K562 (cell line): ENCODE results near the gene RAI1. TPM values are rescaled to one million over a fixed set of nuclear protein-coding genes. Genes with fewer than 3 reads are reported as not detected.

ENCODE experiments used
- ATAC-seq: fragments of 200-7000 bp; cut with Tn5 transposase; 3 replicates; pipeline ENCODE4 v1.9.1; 2020; ENCODE audit warnings: moderate library complexity
- BruUV-seq: library from RNA; stranded (reverse); fragments of 400-500 nt; replicated peaks from 2 replicates; lab custom pipeline; 2021; lab: Mats Ljungman, UMichigan
- CTCF ChIA-PET: fragments of 300-600 bp; formaldehyde crosslinking; extraction: SDS; loops from one replicate; lab custom pipeline; 2021; ENCODE audit warnings: low intra/inter-chr PET ratio; lab: Yijun Ruan, JAX
- POLR2A ChIA-PET: fragments of 300-600, 350-650 bp; sonication (Branson Sonifier 250); formaldehyde crosslinking; extraction: SDS; loops from one replicate; lab custom pipeline; 2021; ENCODE audit warnings: antibody characterized with exemption, inconsistent platforms; lab: Yijun Ruan, JAX
- DNase-seq, 4 experiments: peaks; one replicate each; pipeline versions ENCODE4 v3.0.0 to v3.0.0-alpha.2; 2011 to 2018; ENCODE audit warnings: low spot score in 3 of 4, mixed read lengths in 3 of 4; ENCODE audit errors: extremely low read depth in 1 of 4
- FAIRE-seq: peaks from 2 replicates; lab custom pipeline; 2011; peaks lifted over from hg19 to GRCh38; lab: Jason Lieb, UNC
- H2AFZ ChIP-seq: 2 replicates; pipeline ENCODE4 v1.6.0; 2011; ENCODE audit warnings: low read depth, low read length, control low read depth, inconsistent platforms
- H3K27ac ChIP-seq: fragments of 200-600 bp; 3 replicates; pipeline ENCODE4 v1.8.0; 2011; ENCODE audit warnings: low read depth, mild to moderate bottlenecking, control low read depth, inconsistent platforms, low read length, moderate library complexity, mixed read lengths; ENCODE audit errors: extremely low read depth
- H3K27me3 ChIP-seq, 2 experiments: fragments of 300-600 bp in 1 of 2; 2 replicates in 1 of 2; 3 replicates in 1 of 2; pipeline versions ENCODE4 v1.6.0 to v1.8.0; 2011; ENCODE audit warnings: inconsistent platforms in 2 of 2, low read length in 2 of 2, mild to moderate bottlenecking in 1 of 2, mixed read lengths in 1 of 2, moderate library complexity in 1 of 2; ENCODE audit not compliant: control insufficient read depth in 2 of 2, insufficient read depth in 2 of 2
- H3K36me3 ChIP-seq: fragments of 300-600 bp; 3 replicates; pipeline ENCODE4 v1.8.0; 2011; ENCODE audit warnings: mild to moderate bottlenecking, low read length, inconsistent platforms; ENCODE audit not compliant: control insufficient read depth, insufficient read depth
- H3K4me1 ChIP-seq, 2 experiments: fragments of 200-600 bp in 1 of 2; replicated peaks in 1 of 2; 2 replicates in 1 of 2; 3 replicates in 1 of 2; pipeline versions ENCODE4 v1.5.1 to v1.8.0; 2011; ENCODE audit warnings: inconsistent platforms in 2 of 2, low read length in 2 of 2, mild to moderate bottlenecking in 1 of 2, mixed read lengths in 1 of 2, moderate library complexity in 1 of 2; ENCODE audit not compliant: control insufficient read depth in 2 of 2, insufficient read depth in 2 of 2
- H3K4me2 ChIP-seq: 2 replicates; pipeline ENCODE4 v1.6.1; 2011; ENCODE audit warnings: low read length, control low read depth, inconsistent platforms, mixed read lengths; ENCODE audit not compliant: insufficient read depth
- H3K4me3 ChIP-seq: fragments of 200-600 bp; sonication (generic), shearing (Covaris generic); 2 replicates; pipeline ENCODE4 v1.5.1; 2016; ENCODE audit warnings: control low read depth, inconsistent platforms
- H3K79me2 ChIP-seq: fragments of 200-600 bp; 3 replicates; pipeline ENCODE4 v1.8.0; 2011; ENCODE audit warnings: low read length, inconsistent platforms; ENCODE audit not compliant: control insufficient read depth, insufficient read depth
- H3K9ac ChIP-seq, 2 experiments: 2 replicates each; pipeline versions ENCODE4 v1.6.0 to v1.6.1; 2011; ENCODE audit warnings: low read depth in 2 of 2, low read length in 2 of 2, control low read depth in 1 of 2, inconsistent platforms in 1 of 2, mild to moderate bottlenecking in 1 of 2, mixed read lengths in 1 of 2; ENCODE audit not compliant: insufficient read depth in 1 of 2
- H3K9me1 ChIP-seq: one replicate; pipeline ENCODE4 v1.6.0; 2011; ENCODE audit warnings: inconsistent platforms, mild to moderate bottlenecking, low read length, moderate library complexity; ENCODE audit not compliant: control insufficient read depth, insufficient read depth
- H3K9me3 ChIP-seq: replicated peaks from 2 replicates; pipeline ENCODE4 v1.5.1; 2011; ENCODE audit warnings: low read depth, low read length, inconsistent platforms; ENCODE audit not compliant: control insufficient read depth, insufficient read depth
- H4K20me1 ChIP-seq: replicated peaks from 2 replicates; pipeline ENCODE4 v1.6.1; 2011; ENCODE audit warnings: low read length, inconsistent platforms, mixed read lengths; ENCODE audit not compliant: control insufficient read depth, insufficient read depth
- HDAC6 ChIP-seq: IDR thresholded peaks from 2 replicates; pipeline ENCODE4 v1.6.1; 2012; ENCODE audit warnings: low read depth, mild to moderate bottlenecking, control low read depth, inconsistent platforms, low read length, moderate library complexity
- MAFF ChIP-seq: IDR thresholded peaks from 2 replicates; pipeline ENCODE4 v1.6.1; 2012; ENCODE audit warnings: low read length, improper control_type of control experiment
- NEUROD1 ChIP-seq: fragments of 150-350 bp; IDR thresholded peaks from 2 replicates; pipeline ENCODE4 v1.6.1; 2014; ENCODE audit warnings: borderline replicate concordance, low read length, low read depth; ENCODE audit not compliant: partially characterized antibody
- NR2C2 ChIP-seq, 2 experiments: fragments of 200-800 bp in 1 of 2; sonication (Bioruptor generic) in 1 of 2; sonication (generic) in 1 of 2; formaldehyde crosslinking in 1 of 2; IDR thresholded peaks; 2 replicates each; pipeline versions ENCODE4 v1.6.1 to v1.8.0; 2016 to 2022; ENCODE audit warnings: mild to moderate bottlenecking in 1 of 2, missing compliant biosample characterization in 1 of 2, missing genetic modification characterization in 1 of 2, missing genetic modification reagents in 1 of 2
- NRF1 ChIP-seq, 2 experiments: fragments of 450-650 bp; IDR thresholded peaks in 1 of 2; conservative IDR thresholded peaks in 1 of 2; 2 replicates each; pipeline ENCODE4 v1.6.1; 2014; ENCODE audit warnings: mild to moderate bottlenecking in 2 of 2
- SMC3 ChIP-seq: conservative IDR thresholded peaks from 2 replicates; pipeline ENCODE4 v1.6.1; 2011; ENCODE audit warnings: low read depth, low read length, improper control_type of control experiment; ENCODE audit not compliant: insufficient read depth
- U2AF1 ChIP-seq: fragments of 200-400 bp; formaldehyde crosslinking; optimal IDR thresholded peaks from 2 replicates; pipeline ENCODE3; 2017; ENCODE audit warnings: mild to moderate bottlenecking, low read depth, low read length, moderate library complexity
- ZNF232 ChIP-seq: sonication (generic); formaldehyde crosslinking; IDR thresholded peaks from 2 replicates; pipeline ENCODE4 v1.8.0; 2022; ENCODE audit warnings: mild to moderate bottlenecking, missing genetic modification reagents
- ZNF507 ChIP-seq: conservative IDR thresholded peaks from 2 replicates; pipeline ENCODE4 v1.6.1; 2017; ENCODE audit warnings: missing genetic modification characterization, missing compliant biosample characterization
- WGBS: fragments of 100-300 bp; shearing (Covaris generic); methylation state at CpG from one replicate; pipeline ENCODE4 v1.1.6; 2016; ENCODE audit warnings: low coverage, mixed read lengths; ENCODE audit not compliant: insufficient coverage; ENCODE audit errors: missing lambda C conversion rate; 5-methylcytosine and 5-hydroxymethylcytosine counted together
- in situ Hi-C: fragments of 300-500 bp; cut with MboI; formaldehyde crosslinking; loops from 4 replicates; pipeline ENCODE4 v1.15.0; 2018; ENCODE audit warnings: inconsistent platforms, mixed read lengths
- intact Hi-C: fragments of 100-400 bp; cut with micrococcal nuclease; formaldehyde crosslinking; loops from 2 replicates; pipeline ENCODE4 v1.14.2; 2022
- polyA plus RNA-seq, 8 experiments: library from polyadenylated mRNA; depleted of rRNA in 4 of 8; stranded (reverse) in 5 of 8; unstranded in 3 of 8; fragments of >200 nt; fragmentation: Nextera tagmentation in 2 of 8; fragmentation: Illumina TruSeq in 1 of 8; extraction: Ambion mirVana in 2 of 8; extraction: Trizol in 1 of 8; gene quantifications; 2 replicates each; pipeline versions ENCODE4 v1.2.1 to v1.2.3, GENCODE V29; 2011 to 2014; ENCODE audit warnings: inconsistent platforms in 1 of 8, missing spikeins in 1 of 8
- total RNA-seq, 7 experiments: library from RNA; depleted of rRNA in 6 of 7; stranded (reverse); fragments of >200 nt in 6 of 7; fragmentation: Illumina TruSeq in 2 of 7; extraction: Trizol in 2 of 7; gene quantifications; 2 replicates each; pipeline versions ENCODE4 v1.2.1 to v1.2.3, GENCODE V29; 2011 to 2021; ENCODE audit warnings: low replicate concordance in 1 of 7
- TF ChIP-seq, protein P1 (sequence below): sonication (generic); formaldehyde crosslinking; IDR thresholded peaks from 2 replicates; pipeline ENCODE4 v1.8.0; 2022; ENCODE audit warnings: mild to moderate bottlenecking, missing genetic modification reagents
- TF ChIP-seq, protein P2 (sequence below): fragments of 250-450 bp; sonication (Bioruptor Pico); IDR thresholded peaks from 2 replicates; pipeline ENCODE4 v1.4.0; 2020; ENCODE audit warnings: mild to moderate bottlenecking, moderate library complexity, borderline replicate concordance
- TF ChIP-seq, protein P3 (sequence below): sonication (generic); formaldehyde crosslinking; IDR thresholded peaks from 2 replicates; pipeline ENCODE4 v1.9.0; 2022; ENCODE audit warnings: mild to moderate bottlenecking, missing genetic modification reagents
- TF ChIP-seq, protein P4 (sequence below): fragments of 250-450 bp; sonication (Bioruptor Pico); IDR thresholded peaks from 2 replicates; pipeline ENCODE4 v1.8.0; 2021; ENCODE audit warnings: borderline replicate concordance, mild to moderate bottlenecking, moderate library complexity; ENCODE audit not compliant: poor library complexity, severe bottlenecking

Gene RAI1
- total and polyA plus RNA-seq, 9 of the 15 experiments (the other 6 are each of a cell fraction or from before 2014, with no cell fraction given): 0.68 to 19.9 (median 5.5) TPM

DNA sequence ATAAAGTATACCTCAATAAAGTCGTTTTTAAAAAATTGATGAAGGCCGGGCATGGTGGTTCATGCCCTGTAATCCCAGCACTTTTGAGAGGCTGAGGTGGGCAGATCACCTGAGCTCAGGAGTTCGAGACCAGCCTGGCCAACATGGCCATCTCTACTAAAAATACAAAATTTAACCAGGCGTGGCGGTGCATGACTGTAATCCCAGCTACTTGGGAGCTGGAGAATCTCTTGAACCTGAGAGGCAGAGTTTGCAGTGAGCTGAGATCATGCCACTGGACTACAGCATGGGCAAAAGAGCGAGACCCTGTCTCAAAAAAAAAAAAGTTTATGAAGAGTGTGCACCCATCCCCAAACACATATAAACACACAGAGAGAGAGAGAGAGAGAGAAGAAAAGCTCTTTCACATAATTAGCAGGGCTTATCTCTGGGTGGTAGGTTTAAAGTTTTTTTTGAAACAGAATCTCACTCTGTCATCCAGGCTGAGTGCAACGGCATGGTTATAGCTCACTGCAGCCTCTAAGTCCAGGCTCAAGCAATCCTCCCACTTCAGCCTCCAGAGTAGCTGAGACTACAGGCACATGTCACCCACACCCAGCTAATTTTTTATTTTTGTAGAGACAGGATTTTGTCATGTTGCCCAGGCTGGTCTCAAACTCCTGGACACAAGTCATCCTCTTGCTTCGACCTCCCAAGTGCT lies 152.6 kb downstream of the RAI1 start (continued):
- no peak for TF ChIP-seq ZNF507 (tag)
- TF ChIP-seq, all 486 proteins: peak for 7

DNA sequence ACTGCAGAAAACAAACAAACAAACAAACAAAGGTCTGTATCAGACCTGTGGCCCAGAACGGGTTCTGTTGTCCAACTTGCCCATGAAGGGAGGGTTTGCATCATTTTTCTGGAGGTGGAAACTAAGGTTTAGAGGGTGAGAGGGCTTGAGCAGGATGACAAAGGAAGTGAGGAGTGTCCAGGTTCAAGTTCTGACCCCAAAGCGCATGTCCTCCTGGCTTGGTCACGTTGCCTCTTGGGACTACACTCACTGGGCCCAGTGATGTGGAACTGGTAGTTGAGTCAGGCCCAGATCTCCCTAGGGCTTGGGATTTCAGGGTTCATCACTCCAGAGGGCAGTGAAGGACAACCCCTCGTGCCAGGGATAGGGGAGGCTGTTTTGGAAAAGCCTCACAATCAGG lies 153.7 kb downstream of the RAI1 start:
- H3K79me2 ChIP-seq: peaks cover 93% of the 10 kb centered on the region
- H3K4me2 ChIP-seq: peak overlapping the region; percentile 96
- peak overlapping the region; percentile 100 for H3K27ac ChIP-seq
- H3K9ac ChIP-seq: peak overlapping the region; percentile 99
- WGBS: 0% methylated on average over 3 of the region's 4 CpGs
- H2AFZ ChIP-seq: no peak overlapping the region
- no peak for ATAC-seq
- H3K36me3 ChIP-seq: peaks cover 48% of the 10 kb centered on the region; the same call in 2 of the 3 replicates
- ChIA-PET CTCF (no interaction called here), POLR2A (interaction anchor here (0.6 to 6.7 kb wide), 2 partner anchors 9 to 96 kb away, joined by 4 to 102 read pairs; no protein-coding TSS in a partner anchor)
- peaks cover 26% of the 10 kb centered on the region; the same call in 1 of the 2 replicates for H4K20me1 ChIP-seq
- peak; percentile 64 for FAIRE-seq
- no TSS peak for BruUV-seq
- H3K27me3 ChIP-seq: no peaks in the 10 kb centered on the region
- no peaks in the 10 kb centered on the region for H3K9me3 ChIP-seq
- intact Hi-C loops: no loop called here
- in situ Hi-C loops: no loop called here
- DNase-seq: no peak
- peak overlapping the region; percentile 94 for H3K4me3 ChIP-seq
- peaks cover 57 to 65% of the 10 kb centered on the region in 2 experiments for H3K4me1 ChIP-seq
- no peaks in the 10 kb centered on the region for H3K9me1 ChIP-seq
- TF ChIP-seq U2AF1 (no peak), MAFF (no peak), HDAC6 (no peak), NR2C2 (CRISPR knock-in tag; IDR thresholded peaks at IDR 0.05) (0 out of 2 replicates have a peak, but pooled peaks have one; percentile 37), NR2C2 (tag; IDR thresholded peaks at IDR 0.05) (no peak), SMC3 (no peak), NRF1 (conservative IDR thresholded peaks at IDR 0.05 in 1 of 2, IDR thresholded peaks at IDR 0.05 in 1 of 2) (peak; percentile 64 to 72), NEUROD1 (no peak), ZNF232 (CRISPR knock-in tag) (no peak)
- TF ChIP-seq, protein P1, sequence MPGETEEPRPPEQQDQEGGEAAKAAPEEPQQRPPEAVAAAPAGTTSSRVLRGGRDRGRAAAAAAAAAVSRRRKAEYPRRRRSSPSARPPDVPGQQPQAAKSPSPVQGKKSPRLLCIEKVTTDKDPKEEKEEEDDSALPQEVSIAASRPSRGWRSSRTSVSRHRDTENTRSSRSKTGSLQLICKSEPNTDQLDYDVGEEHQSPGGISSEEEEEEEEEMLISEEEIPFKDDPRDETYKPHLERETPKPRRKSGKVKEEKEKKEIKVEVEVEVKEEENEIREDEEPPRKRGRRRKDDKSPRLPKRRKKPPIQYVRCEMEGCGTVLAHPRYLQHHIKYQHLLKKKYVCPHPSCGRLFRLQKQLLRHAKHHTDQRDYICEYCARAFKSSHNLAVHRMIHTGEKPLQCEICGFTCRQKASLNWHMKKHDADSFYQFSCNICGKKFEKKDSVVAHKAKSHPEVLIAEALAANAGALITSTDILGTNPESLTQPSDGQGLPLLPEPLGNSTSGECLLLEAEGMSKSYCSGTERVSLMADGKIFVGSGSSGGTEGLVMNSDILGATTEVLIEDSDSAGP (CRISPR knock-in tag): 0 out of 2 replicates have a peak, but pooled peaks have one; percentile 59
- TF ChIP-seq, protein P2, sequence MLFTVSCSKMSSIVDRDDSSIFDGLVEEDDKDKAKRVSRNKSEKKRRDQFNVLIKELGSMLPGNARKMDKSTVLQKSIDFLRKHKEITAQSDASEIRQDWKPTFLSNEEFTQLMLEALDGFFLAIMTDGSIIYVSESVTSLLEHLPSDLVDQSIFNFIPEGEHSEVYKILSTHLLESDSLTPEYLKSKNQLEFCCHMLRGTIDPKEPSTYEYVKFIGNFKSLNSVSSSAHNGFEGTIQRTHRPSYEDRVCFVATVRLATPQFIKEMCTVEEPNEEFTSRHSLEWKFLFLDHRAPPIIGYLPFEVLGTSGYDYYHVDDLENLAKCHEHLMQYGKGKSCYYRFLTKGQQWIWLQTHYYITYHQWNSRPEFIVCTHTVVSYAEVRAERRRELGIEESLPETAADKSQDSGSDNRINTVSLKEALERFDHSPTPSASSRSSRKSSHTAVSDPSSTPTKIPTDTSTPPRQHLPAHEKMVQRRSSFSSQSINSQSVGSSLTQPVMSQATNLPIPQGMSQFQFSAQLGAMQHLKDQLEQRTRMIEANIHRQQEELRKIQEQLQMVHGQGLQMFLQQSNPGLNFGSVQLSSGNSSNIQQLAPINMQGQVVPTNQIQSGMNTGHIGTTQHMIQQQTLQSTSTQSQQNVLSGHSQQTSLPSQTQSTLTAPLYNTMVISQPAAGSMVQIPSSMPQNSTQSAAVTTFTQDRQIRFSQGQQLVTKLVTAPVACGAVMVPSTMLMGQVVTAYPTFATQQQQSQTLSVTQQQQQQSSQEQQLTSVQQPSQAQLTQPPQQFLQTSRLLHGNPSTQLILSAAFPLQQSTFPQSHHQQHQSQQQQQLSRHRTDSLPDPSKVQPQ (CRISPR knock-in tag): no peak
- TF ChIP-seq, protein P3, sequence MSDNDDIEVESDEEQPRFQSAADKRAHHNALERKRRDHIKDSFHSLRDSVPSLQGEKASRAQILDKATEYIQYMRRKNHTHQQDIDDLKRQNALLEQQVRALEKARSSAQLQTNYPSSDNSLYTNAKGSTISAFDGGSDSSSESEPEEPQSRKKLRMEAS (CRISPR knock-in tag): peak; percentile 41; the same call in 1 of the 2 replicates
- TF ChIP-seq, protein P4, sequence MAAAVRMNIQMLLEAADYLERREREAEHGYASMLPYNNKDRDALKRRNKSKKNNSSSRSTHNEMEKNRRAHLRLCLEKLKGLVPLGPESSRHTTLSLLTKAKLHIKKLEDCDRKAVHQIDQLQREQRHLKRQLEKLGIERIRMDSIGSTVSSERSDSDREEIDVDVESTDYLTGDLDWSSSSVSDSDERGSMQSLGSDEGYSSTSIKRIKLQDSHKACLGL: no peak
